ENCODE data around the gene MAK.

MAK gene

GRCh38 chr6:10733151-10733715 lies 105.1 kb downstream of the MAK start:
- no peak overlapping the region for H3K9ac ChIP-seq
- H3K27ac ChIP-seq, result no peak overlapping the region
- no peaks in the 10 kb centered on the region; the same call in 1 of the 2 replicates for H3K36me3 ChIP-seq (ENCODE audit: insufficient read depth)

DNA sequence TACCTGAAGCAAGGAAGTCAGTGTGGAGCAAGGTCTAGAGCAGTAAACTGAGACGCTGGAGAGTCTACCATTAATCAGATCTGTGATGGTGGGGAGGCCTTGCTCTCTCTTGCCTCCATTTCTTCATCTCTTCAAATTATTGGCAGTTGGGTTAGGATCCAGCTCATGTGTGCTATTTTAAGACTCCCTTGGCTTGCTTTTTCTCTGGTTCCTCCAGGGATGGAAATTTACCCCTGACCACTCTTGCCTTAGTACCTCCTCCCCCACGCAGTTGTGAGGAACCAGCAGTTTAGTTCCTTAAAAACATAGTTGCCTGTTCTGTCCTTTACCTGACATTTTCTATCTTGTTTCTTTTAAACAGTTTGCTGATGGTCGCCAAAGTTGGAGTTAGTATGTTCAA lies 108.1 kb downstream of the MAK start:
- no peak overlapping the region for H2AFZ ChIP-seq (ENCODE audit: low read depth)
- no peak for TF ChIP-seq CTCF (conservative IDR thresholded peaks at IDR 0.05; ENCODE audit: low read depth, low read length)

More at GRCh38 chr6:10733151-10733715, 105.1 kb downstream of the MAK start:
- no peak overlapping the region for H3K4me3 ChIP-seq (IDR thresholded peaks at IDR 0.05; ENCODE audit: insufficient read depth, low read depth, low read length)
- no peak for TF ChIP-seq CTCF (conservative IDR thresholded peaks at IDR 0.05; ENCODE audit: low read depth, low read length)
- H3K27me3 ChIP-seq (ENCODE audit: insufficient read depth, low read depth), result no peaks in the 10 kb centered on the region
- H3K4me1 ChIP-seq (ENCODE audit: low read depth, poor library complexity, severe bottlenecking), result no peaks in the 10 kb centered on the region
- H3K4me2 ChIP-seq, result no peak overlapping the region
- no peaks in the 10 kb centered on the region; the same call in 1 of the 2 replicates for H4K20me1 ChIP-seq (ENCODE audit: insufficient read depth)
- no peak overlapping the region for H2AFZ ChIP-seq (ENCODE audit: low read depth)
- no peaks in the 10 kb centered on the region for H3K79me2 ChIP-seq (ENCODE audit: insufficient read depth, low read depth)

GRCh38 chr6:10725716-10726115 lies 112.6 kb downstream of the MAK start:
- H3K4me2 ChIP-seq, result no peak overlapping the region
- H3K27ac ChIP-seq, result no peak overlapping the region
- no peaks in the 10 kb centered on the region for H4K20me1 ChIP-seq (ENCODE audit: insufficient read depth)
- peaks cover 4% of the 10 kb centered on the region; the same call in 1 of the 2 replicates for H3K79me2 ChIP-seq (ENCODE audit: insufficient read depth, low read depth)
- H3K4me1 ChIP-seq (ENCODE audit: low read depth, poor library complexity, severe bottlenecking), result peaks cover 19% of the 10 kb centered on the region
- no peaks in the 10 kb centered on the region for H3K27me3 ChIP-seq (ENCODE audit: insufficient read depth, low read depth)
- no peak for TF ChIP-seq CTCF (conservative IDR thresholded peaks at IDR 0.05; ENCODE audit: low read depth, low read length)
- H2AFZ ChIP-seq (ENCODE audit: low read depth), result no peak overlapping the region
- no peaks in the 10 kb centered on the region for H3K36me3 ChIP-seq (ENCODE audit: insufficient read depth)
- no peak overlapping the region for H3K9ac ChIP-seq
- no peak overlapping the region for H3K4me3 ChIP-seq (IDR thresholded peaks at IDR 0.05; ENCODE audit: insufficient read depth, low read depth, low read length)

More for the DNA sequence above, 108.1 kb downstream of the MAK start:
- H3K4me1 ChIP-seq (ENCODE audit: low read depth, poor library complexity, severe bottlenecking), result no peaks in the 10 kb centered on the region
- H4K20me1 ChIP-seq (ENCODE audit: insufficient read depth), result no peaks in the 10 kb centered on the region
- H3K4me3 ChIP-seq (IDR thresholded peaks at IDR 0.05; ENCODE audit: insufficient read depth, low read depth, low read length), result no peak overlapping the region
- no peak overlapping the region for H3K9ac ChIP-seq
- no peak overlapping the region for H3K4me2 ChIP-seq
- H3K27ac ChIP-seq, result no peak overlapping the region
- no peaks in the 10 kb centered on the region for H3K27me3 ChIP-seq (ENCODE audit: insufficient read depth, low read depth)
- no peaks in the 10 kb centered on the region; the same call in 1 of the 2 replicates for H3K36me3 ChIP-seq (ENCODE audit: insufficient read depth)
- H3K79me2 ChIP-seq (ENCODE audit: insufficient read depth, low read depth), result no peaks in the 10 kb centered on the region

GRCh38 chr6:10725044-10725443 lies 113.3 kb downstream of the MAK start:
- Histone ChIP-seq H3K4me3 (IDR thresholded peaks at IDR 0.05; ENCODE audit: insufficient read depth, low read depth, low read length) (no peak overlapping the region), H2AFZ (ENCODE audit: low read depth) (no peak overlapping the region), H3K27ac (no peak overlapping the region), H3K27me3 (ENCODE audit: insufficient read depth, low read depth) (no peaks in the 10 kb centered on the region), H3K79me2 (ENCODE audit: insufficient read depth, low read depth) (peaks cover 4% of the 10 kb centered on the region; the same call in 1 of the 2 replicates), H3K9ac (no peak overlapping the region), H4K20me1 (ENCODE audit: insufficient read depth) (no peaks in the 10 kb centered on the region), H3K36me3 (ENCODE audit: insufficient read depth) (no peaks in the 10 kb centered on the region), H3K4me1 (ENCODE audit: low read depth, poor library complexity, severe bottlenecking) (peaks cover 19% of the 10 kb centered on the region), H3K4me2 (no peak overlapping the region)
- no peak for TF ChIP-seq CTCF (conservative IDR thresholded peaks at IDR 0.05; ENCODE audit: low read depth, low read length)
